ENCODE data around the gene RBM38.

Gene RBM38

GRCh38 chr20:57440678-57441509, 49.7 kb downstream of the RBM38 start:
- no peak overlapping the region for H3K4me3 ChIP-seq (ENCODE audit: low read length)
- no peaks in the 10 kb centered on the region for H3F3A ChIP-seq (ENCODE audit: insufficient read depth, low read length)
- H3K79me2 ChIP-seq (ENCODE audit: low read length), result no peaks in the 10 kb centered on the region
- no peak overlapping the region for H3K27ac ChIP-seq (ENCODE audit: low read length)
- no peak overlapping the region for H3K4me2 ChIP-seq (ENCODE audit: low read depth, low read length)
- peaks cover 2% of the 10 kb centered on the region; the same call in 1 of the 2 replicates for H3K4me1 ChIP-seq (ENCODE audit: low read length)
- H3K27me3 ChIP-seq (replicated peaks; ENCODE audit: insufficient read depth, low read length), result no peaks in the 10 kb centered on the region
- TF ChIP-seq EZH2phosphoT487 (IDR thresholded peaks at IDR 0.05; ENCODE audit: low read length) (no peak), EZH2 (optimal IDR thresholded peaks at IDR 0.05; ENCODE audit: low read depth, low read length) (no peak)
- TF ChIP-seq, protein P1, sequence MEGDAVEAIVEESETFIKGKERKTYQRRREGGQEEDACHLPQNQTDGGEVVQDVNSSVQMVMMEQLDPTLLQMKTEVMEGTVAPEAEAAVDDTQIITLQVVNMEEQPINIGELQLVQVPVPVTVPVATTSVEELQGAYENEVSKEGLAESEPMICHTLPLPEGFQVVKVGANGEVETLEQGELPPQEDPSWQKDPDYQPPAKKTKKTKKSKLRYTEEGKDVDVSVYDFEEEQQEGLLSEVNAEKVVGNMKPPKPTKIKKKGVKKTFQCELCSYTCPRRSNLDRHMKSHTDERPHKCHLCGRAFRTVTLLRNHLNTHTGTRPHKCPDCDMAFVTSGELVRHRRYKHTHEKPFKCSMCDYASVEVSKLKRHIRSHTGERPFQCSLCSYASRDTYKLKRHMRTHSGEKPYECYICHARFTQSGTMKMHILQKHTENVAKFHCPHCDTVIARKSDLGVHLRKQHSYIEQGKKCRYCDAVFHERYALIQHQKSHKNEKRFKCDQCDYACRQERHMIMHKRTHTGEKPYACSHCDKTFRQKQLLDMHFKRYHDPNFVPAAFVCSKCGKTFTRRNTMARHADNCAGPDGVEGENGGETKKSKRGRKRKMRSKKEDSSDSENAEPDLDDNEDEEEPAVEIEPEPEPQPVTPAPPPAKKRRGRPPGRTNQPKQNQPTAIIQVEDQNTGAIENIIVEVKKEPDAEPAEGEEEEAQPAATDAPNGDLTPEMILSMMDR (IDR thresholded peaks at IDR 0.05; ENCODE audit: low read length), result no peak
- H3K9me3 ChIP-seq (replicated peaks; ENCODE audit: insufficient read depth, low read length), result no peaks in the 10 kb centered on the region
- no peak overlapping the region for H2AFZ ChIP-seq (ENCODE audit: low read length)
- H3K9me2 ChIP-seq (replicated peaks; ENCODE audit: insufficient read depth, low read length), result no peaks in the 10 kb centered on the region
- DNase-seq, result no peak
- no peaks in the 10 kb centered on the region for H3K36me3 ChIP-seq (replicated peaks; ENCODE audit: insufficient read depth, low read length)
- H3K9ac ChIP-seq (ENCODE audit: low read length), result no peak overlapping the region
- H4K20me1 ChIP-seq (ENCODE audit: insufficient read depth, low read length), result no peaks in the 10 kb centered on the region

GRCh38 chr20:57441510-57442154, 50.4 kb downstream of the RBM38 start:
- no peak overlapping the region for H2AFZ ChIP-seq (ENCODE audit: low read length)
- no peaks in the 10 kb centered on the region for H3K27me3 ChIP-seq (replicated peaks; ENCODE audit: insufficient read depth, low read length)
- H3K9me3 ChIP-seq (replicated peaks; ENCODE audit: insufficient read depth, low read length), result no peaks in the 10 kb centered on the region
- H3K27ac ChIP-seq (ENCODE audit: low read length), result no peak overlapping the region
- no peak for DNase-seq
- no peaks in the 10 kb centered on the region for H3K79me2 ChIP-seq (ENCODE audit: low read length)
- TF ChIP-seq EZH2 (optimal IDR thresholded peaks at IDR 0.05; ENCODE audit: low read depth, low read length) (no peak), EZH2phosphoT487 (IDR thresholded peaks at IDR 0.05; ENCODE audit: low read length) (no peak)
- TF ChIP-seq, protein P1 (IDR thresholded peaks at IDR 0.05; ENCODE audit: low read length), result no peak
- no peak overlapping the region for H3K4me2 ChIP-seq (ENCODE audit: low read depth, low read length)
- H4K20me1 ChIP-seq (ENCODE audit: insufficient read depth, low read length), result no peaks in the 10 kb centered on the region
- H3K36me3 ChIP-seq (replicated peaks; ENCODE audit: insufficient read depth, low read length), result no peaks in the 10 kb centered on the region
- H3K4me1 ChIP-seq (ENCODE audit: low read length), result no peaks in the 10 kb centered on the region
- H3K9ac ChIP-seq (ENCODE audit: low read length), result no peak overlapping the region
- H3K4me3 ChIP-seq (ENCODE audit: low read length), result no peak overlapping the region
- no peaks in the 10 kb centered on the region for H3F3A ChIP-seq (ENCODE audit: insufficient read depth, low read length)
- no peaks in the 10 kb centered on the region for H3K9me2 ChIP-seq (replicated peaks; ENCODE audit: insufficient read depth, low read length)

DNA sequence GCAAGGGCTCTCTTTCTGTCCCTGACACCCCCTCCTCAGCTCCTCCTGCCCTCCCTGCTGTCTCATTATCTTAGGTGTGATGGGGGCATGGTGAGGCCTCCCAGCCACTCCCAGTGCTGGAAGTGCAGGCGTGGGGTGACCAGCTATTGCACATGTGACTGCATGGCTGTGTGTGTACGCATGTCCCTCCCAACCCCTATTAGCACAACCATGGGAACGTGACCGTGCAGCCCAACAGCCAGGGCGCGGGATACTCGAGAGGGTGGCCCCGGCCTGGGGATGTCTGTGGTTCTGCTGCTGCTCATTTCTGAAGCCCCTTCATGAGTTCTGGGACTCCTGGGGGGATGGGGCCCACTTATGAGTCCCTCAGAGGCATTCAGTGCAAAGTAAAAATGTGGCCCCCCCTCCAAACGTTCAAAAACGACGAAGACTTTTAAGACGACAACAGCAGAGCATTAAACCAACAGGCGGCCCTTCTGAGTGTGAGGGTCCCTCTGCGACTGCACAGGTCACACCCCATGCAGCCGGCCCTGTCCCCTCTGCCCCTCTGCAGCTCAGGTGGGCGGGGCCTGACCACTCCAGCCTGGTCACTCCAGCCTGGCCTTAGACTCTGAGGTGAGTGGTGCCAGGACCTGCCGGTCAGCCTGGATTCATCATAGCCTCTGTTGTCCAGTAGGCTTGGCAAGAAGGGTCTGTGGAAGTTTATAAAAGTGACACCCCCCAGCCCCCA, 51.1 kb downstream of the RBM38 start:
- no peak for TF ChIP-seq EZH2phosphoT487 (IDR thresholded peaks at IDR 0.05; ENCODE audit: low read length)
- no peak for TF ChIP-seq EZH2 (optimal IDR thresholded peaks at IDR 0.05; ENCODE audit: low read depth, low read length)
- TF ChIP-seq, protein P1 (IDR thresholded peaks at IDR 0.05; ENCODE audit: low read length), result no peak
- DNase-seq, result no peak
- no peak overlapping the region for H3K4me3 ChIP-seq (ENCODE audit: low read length)
- no peaks in the 10 kb centered on the region for H3K9me2 ChIP-seq (replicated peaks; ENCODE audit: insufficient read depth, low read length)
- no peak overlapping the region for H2AFZ ChIP-seq (ENCODE audit: low read length)
- H3K9ac ChIP-seq (ENCODE audit: low read length), result no peak overlapping the region
- H3K27me3 ChIP-seq (replicated peaks; ENCODE audit: insufficient read depth, low read length), result no peaks in the 10 kb centered on the region
- H3K4me2 ChIP-seq (ENCODE audit: low read depth, low read length), result no peak overlapping the region
- no peaks in the 10 kb centered on the region for H3K36me3 ChIP-seq (replicated peaks; ENCODE audit: insufficient read depth, low read length)
- H3K79me2 ChIP-seq (ENCODE audit: low read length), result no peaks in the 10 kb centered on the region
- no peak overlapping the region for H3K27ac ChIP-seq (ENCODE audit: low read length)
- no peaks in the 10 kb centered on the region for H3K4me1 ChIP-seq (ENCODE audit: low read length)
- no peaks in the 10 kb centered on the region for H4K20me1 ChIP-seq (ENCODE audit: insufficient read depth, low read length)
- H3K9me3 ChIP-seq (replicated peaks; ENCODE audit: insufficient read depth, low read length), result no peaks in the 10 kb centered on the region
- H3F3A ChIP-seq (ENCODE audit: insufficient read depth, low read length), result no peaks in the 10 kb centered on the region
